ENCODE data around the gene LPCAT1. TPM values are rescaled to one million over a fixed set of nuclear protein-coding genes. Genes with fewer than 3 reads are reported as not detected.
A peak's percentile ranks its signal among the peaks of the same experiment; 100 is the strongest.
"Not testable (repeated sequence)": the region's sequence is repeated elsewhere in the genome, so short reads cannot be mapped to it uniquely, and the experiment has no call there.

LPCAT1 gene
- total RNA-seq, 1 donor from 2014 or later: 475 TPM

DNA sequence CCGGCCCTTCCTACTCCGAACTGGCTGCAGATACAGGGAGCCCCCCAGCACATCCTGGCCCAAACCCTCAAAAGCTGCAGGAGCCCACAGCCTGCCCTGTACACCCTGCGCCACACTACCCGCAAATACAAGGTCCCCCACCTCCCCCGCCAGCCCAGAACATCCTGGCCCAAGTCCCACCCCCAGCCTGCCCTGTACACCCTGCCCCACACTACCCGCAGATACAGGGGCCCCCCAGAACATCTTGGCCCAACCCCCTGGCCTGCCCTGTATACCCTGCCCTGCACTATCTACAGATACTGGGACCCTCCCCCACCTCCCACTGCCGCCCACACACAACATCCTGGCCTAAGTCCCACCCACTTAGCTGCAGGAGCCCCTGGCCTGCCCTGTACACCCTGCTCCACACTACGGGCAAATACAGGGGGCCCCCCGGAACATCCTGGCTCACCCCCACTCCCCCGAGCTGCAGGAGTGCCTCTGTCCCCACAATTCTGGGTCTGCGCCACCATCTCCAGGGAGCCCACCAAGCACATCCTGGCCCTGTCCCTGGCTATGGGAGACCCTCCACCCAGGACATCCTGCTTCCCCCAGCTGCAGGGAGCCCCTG is 8.3 kb downstream of the LPCAT1 start:
- Histone ChIP-seq H3K4me3 (no peak overlapping the region), H3K27ac (peak overlapping the region; percentile 60), H3K36me3 (peaks cover 81% of the 10 kb centered on the region), H3K27me3 (ENCODE audit: low read depth) (no peaks in the 10 kb centered on the region), H3K4me1 (peaks cover 56% of the 10 kb centered on the region), H3K9me3 (no peaks in the 10 kb centered on the region)
- ATAC-seq (no peak), DNase-seq (peak; percentile 49)
- intact Hi-C loops (cut with DNase I): no loop called here
- TF ChIP-seq, protein P1, sequence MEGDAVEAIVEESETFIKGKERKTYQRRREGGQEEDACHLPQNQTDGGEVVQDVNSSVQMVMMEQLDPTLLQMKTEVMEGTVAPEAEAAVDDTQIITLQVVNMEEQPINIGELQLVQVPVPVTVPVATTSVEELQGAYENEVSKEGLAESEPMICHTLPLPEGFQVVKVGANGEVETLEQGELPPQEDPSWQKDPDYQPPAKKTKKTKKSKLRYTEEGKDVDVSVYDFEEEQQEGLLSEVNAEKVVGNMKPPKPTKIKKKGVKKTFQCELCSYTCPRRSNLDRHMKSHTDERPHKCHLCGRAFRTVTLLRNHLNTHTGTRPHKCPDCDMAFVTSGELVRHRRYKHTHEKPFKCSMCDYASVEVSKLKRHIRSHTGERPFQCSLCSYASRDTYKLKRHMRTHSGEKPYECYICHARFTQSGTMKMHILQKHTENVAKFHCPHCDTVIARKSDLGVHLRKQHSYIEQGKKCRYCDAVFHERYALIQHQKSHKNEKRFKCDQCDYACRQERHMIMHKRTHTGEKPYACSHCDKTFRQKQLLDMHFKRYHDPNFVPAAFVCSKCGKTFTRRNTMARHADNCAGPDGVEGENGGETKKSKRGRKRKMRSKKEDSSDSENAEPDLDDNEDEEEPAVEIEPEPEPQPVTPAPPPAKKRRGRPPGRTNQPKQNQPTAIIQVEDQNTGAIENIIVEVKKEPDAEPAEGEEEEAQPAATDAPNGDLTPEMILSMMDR (IDR thresholded peaks at IDR 0.05): no peak

DNA sequence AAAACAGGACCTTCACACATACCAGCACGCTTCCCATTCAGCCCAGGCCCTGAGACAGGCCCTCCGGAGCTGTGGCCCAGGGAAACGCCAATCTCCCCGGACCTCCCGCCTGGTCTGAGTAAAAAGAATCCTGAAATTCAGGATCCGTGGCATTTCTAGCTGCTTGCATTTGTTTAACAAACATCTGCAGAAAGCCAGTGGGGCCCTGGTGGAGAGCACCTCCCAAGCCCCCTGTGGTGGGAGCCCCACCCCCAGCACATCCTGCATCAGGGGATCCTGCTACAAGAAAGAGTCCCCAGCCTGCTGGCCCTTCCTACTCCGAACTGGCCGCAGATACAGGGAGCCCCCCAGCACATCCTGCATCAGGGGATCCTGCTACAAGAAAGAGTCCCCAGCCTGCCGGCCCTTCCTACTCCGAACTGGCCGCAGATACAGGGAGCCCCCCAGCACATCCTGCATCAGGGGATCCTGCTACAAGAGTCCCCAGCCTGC is 8.9 kb downstream of the LPCAT1 start:
- H3K27me3 ChIP-seq (ENCODE audit: low read depth); intact Hi-C loops (cut with DNase I); ATAC-seq; H3K4me3 ChIP-seq; H3K9me3 ChIP-seq: not testable (repeated sequence)
- peaks cover 51% of the 10 kb centered on the region for H3K4me1 ChIP-seq
- H3K27ac ChIP-seq: peak overlapping the region; percentile 36
- peaks cover 80% of the 10 kb centered on the region for H3K36me3 ChIP-seq
- peak; percentile 48 for DNase-seq

DNA sequence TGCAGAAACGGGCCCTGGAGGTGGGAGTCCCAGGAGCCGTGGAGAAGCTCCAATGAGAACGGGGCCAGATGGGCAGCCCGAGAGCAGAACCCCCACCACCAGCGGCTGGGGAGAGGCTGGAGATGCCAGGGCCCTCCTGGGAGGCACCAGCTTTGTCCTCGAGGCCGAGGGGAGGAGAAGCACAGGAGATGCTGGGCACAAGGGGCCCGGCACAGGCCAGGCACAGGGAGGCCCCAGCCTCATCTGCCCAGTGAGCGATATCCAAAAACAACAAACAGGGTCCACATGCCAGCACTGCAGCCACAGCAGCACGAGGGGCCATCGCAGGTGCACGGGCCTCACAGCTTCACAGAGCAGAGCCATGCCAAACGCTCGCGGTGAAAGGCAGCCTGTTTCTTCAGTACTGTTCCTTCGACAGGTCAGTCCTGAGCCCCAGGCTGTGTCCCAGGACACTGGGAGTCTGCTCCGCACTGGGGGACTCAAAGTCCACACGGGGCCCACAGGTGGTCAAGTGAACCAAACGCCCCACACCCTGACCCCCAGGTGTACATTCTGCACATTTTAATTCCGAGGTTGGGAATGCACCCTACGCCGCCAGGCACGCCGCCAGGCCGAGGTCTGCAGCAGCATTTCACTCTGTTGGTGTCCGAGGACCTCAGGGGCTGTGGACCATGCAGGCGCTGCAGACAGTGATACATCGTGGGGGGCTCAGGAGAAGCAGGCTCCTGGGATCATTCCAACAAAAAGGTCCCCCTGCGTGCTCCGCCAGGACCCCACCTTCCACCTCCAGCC is 9.5 kb downstream of the LPCAT1 start:
- TF ChIP-seq, protein P1 (IDR thresholded peaks at IDR 0.05): no peak
- Histone ChIP-seq H3K4me1 (peaks cover 45% of the 10 kb centered on the region), H3K27me3 (ENCODE audit: low read depth) (no peaks in the 10 kb centered on the region), H3K9me3 (no peaks in the 10 kb centered on the region), H3K4me3 (no peak overlapping the region), H3K27ac (peak overlapping the region; percentile 36), H3K36me3 (peaks cover 73% of the 10 kb centered on the region)
- DNase-seq: no peak
- no peak for ATAC-seq
- intact Hi-C loops (cut with DNase I): no loop called here

DNA sequence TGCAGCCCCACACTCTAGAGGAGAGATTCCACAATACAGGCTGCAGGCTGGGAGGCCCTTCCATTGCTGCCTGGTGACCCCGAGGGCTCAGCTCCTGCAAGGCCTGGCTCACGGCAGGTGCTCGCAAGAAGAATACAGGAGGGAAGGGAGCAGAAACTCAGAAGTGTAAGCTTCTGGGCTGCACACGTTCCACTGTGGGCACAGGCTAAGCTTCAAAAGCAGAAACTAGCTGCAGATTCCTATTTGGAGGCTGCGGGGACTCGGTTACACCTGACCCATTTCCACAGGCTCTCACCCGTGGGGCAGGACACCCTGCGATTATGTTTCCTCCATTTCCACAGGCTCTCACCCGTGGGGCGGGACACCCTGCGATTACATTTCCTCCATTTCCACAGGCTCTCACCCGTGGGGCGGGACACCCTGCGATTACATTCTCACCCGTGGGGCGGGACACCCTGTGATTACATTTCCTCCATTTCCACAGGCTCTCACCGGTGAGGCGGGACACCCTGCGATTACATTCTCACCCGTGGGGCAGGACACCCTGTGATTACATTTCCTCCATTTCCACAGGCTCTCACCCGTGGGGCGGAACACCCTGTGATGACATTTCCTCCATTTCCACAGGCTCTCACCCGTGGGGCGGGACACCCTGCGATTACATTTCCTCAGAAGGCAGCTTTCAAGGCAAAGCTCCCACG is 10.3 kb downstream of the LPCAT1 start:
- Histone ChIP-seq H3K27me3 (ENCODE audit: low read depth) (no peaks in the 10 kb centered on the region), H3K36me3 (peaks cover 73% of the 10 kb centered on the region), H3K4me3 (no peak overlapping the region), H3K4me1 (peaks cover 47% of the 10 kb centered on the region), H3K9me3 (no peaks in the 10 kb centered on the region), H3K27ac (peak overlapping the region; percentile 36)
- TF ChIP-seq, protein P1 (IDR thresholded peaks at IDR 0.05): no peak
- peak; percentile 49 for DNase-seq
- no peak for ATAC-seq
- intact Hi-C loops (cut with DNase I): no loop called here

DNA sequence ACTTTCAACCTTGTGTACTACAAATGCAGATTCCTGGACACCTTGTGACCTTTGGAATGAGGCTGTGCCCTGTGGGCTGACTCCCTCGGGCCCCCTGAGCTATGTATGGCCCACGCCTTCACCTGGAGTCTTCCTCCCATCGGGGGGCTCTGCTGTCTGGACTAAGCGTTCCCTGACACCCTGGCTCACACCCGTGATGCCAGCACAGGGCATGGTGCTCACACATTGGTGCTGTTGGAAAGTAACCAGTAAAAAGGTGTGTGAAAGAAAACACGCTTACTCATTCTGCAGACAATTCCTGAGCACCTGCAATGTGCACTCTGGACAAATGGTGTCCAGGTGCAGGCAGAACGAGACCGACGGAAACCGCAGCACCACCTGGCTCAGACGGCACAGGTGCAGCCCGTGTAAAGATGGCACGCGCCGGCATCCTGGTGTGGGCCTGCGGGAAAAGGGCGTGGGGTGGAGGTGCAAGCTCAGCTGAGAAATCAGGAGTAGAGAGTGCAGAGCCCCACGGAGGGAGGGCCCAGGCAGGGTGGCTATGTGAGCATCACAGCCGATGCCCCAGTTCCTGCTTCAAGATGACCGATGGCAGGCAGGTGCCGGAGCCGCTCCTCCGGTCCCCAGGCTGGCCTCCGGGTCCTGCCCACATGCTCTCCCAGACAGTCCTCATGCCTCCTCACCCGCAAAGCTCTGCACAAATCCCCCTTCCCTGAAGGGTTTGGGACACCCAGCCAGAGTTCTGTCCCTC is 11.0 kb downstream of the LPCAT1 start:
- DNase-seq (peak; percentile 45), ATAC-seq (no peak)
- peak overlapping the region; percentile 21 for H3K27ac ChIP-seq
- intact Hi-C loops (cut with DNase I): no loop called here
- peaks cover 65% of the 10 kb centered on the region for H3K36me3 ChIP-seq
- peaks cover 49% of the 10 kb centered on the region for H3K4me1 ChIP-seq
- H3K9me3 ChIP-seq: no peaks in the 10 kb centered on the region
- TF ChIP-seq, protein P1 (IDR thresholded peaks at IDR 0.05): no peak
- no peak overlapping the region for H3K4me3 ChIP-seq
- H3K27me3 ChIP-seq (ENCODE audit: low read depth): no peaks in the 10 kb centered on the region

Measured in lower lobe of right lung (tissue), 2 donors.